AG04450 (cell line): ENCODE measurements around the gene TRIM44. TPM values are rescaled to one million over a fixed set of nuclear protein-coding genes. Genes with fewer than 3 reads are reported as not detected.
"Not testable (repeated sequence)": the region's sequence is repeated elsewhere in the genome, so short reads cannot be mapped to it uniquely, and the experiment has no call there.

Experiments
- CTCF ChIA-PET: fragments of 300-600, 350-600 bp; formaldehyde crosslinking; extraction: SDS; loops from one replicate; lab custom pipeline; 2022; ENCODE audit warnings: antibody characterized with exemption, inconsistent platforms; lab: Charles Lee
- POLR2A ChIA-PET: fragments of 350-600 bp; formaldehyde crosslinking; extraction: SDS; loops from one replicate; lab custom pipeline; 2021; ENCODE audit warnings: antibody characterized with exemption, inconsistent platforms; lab: Yijun Ruan, JAX
- DNase-seq: peaks from one replicate; pipeline ENCODE4 v3.0.0-alpha.2; 2011; ENCODE audit warnings: low read depth, low spot score
- H3K27ac ChIP-seq: one replicate; pipeline ENCODE4 v1.5.1; 2012; ENCODE audit warnings: low read depth, low read length, control low read depth
- H3K27me3 ChIP-seq: one replicate; pipeline ENCODE4 v1.6.0; 2012; ENCODE audit warnings: low read length; ENCODE audit not compliant: control insufficient read depth, insufficient read depth
- H3K4me3 ChIP-seq: 2 replicates; pipeline ENCODE4 v1.5.1; 2011; ENCODE audit warnings: mild to moderate bottlenecking, low read depth, low read length, control low read depth
- H3K9me3 ChIP-seq: 2 replicates; pipeline ENCODE4 v1.5.1; 2012; ENCODE audit warnings: low read length; ENCODE audit not compliant: control insufficient read depth, insufficient read depth
- CTCF ChIP-seq: IDR thresholded peaks from 2 replicates; pipeline ENCODE4 v1.5.1; 2011; ENCODE audit warnings: low read depth, low read length, control low read depth, inconsistent platforms
- polyA plus RNA-seq: library from polyadenylated mRNA; depleted of rRNA; stranded (reverse); fragments of >200 nt; gene quantifications from 2 replicates; pipeline ENCODE4 v1.2.3, GENCODE V29; 2011

Gene TRIM44
- polyA plus RNA-seq, 1 experiment: 70.7 TPM

GRCh38 chr11:35751664-35752061 lies 89.1 kb downstream of the TRIM44 start:
- no peaks in the 10 kb centered on the region for H3K27me3 ChIP-seq
- no peak for DNase-seq
- H3K4me3 ChIP-seq: no peak overlapping the region
- H3K9me3 ChIP-seq: no peaks in the 10 kb centered on the region
- POLR2A ChIA-PET: no interaction called here
- TF ChIP-seq CTCF: no peak
- CTCF ChIA-PET: no interaction called here
- no peak overlapping the region for H3K27ac ChIP-seq

- no peak overlapping the region for H3K4me3 ChIP-seq
- DNase-seq: no peak
- ChIA-PET CTCF (no interaction called here), POLR2A (no interaction called here)
- no peak overlapping the region for H3K27ac ChIP-seq
- TF ChIP-seq CTCF: no peak
- H3K9me3 ChIP-seq: no peaks in the 10 kb centered on the region
- no peaks in the 10 kb centered on the region for H3K27me3 ChIP-seq
These were observed 89.5 kb downstream of the TRIM44 start for GRCh38 chr11:35752115-35752514.

GRCh38 chr11:35753573-35753972 lies 91.0 kb downstream of the TRIM44 start:
- H3K9me3 ChIP-seq, H3K27me3 ChIP-seq, POLR2A ChIA-PET, H3K4me3 ChIP-seq, DNase-seq, H3K27ac ChIP-seq: not testable (repeated sequence)
- CTCF ChIA-PET: interaction anchor here (0.7 kb wide), 1 partner anchor 109 kb away, joined by 6 read pairs; no protein-coding TSS in a partner anchor

DNA sequence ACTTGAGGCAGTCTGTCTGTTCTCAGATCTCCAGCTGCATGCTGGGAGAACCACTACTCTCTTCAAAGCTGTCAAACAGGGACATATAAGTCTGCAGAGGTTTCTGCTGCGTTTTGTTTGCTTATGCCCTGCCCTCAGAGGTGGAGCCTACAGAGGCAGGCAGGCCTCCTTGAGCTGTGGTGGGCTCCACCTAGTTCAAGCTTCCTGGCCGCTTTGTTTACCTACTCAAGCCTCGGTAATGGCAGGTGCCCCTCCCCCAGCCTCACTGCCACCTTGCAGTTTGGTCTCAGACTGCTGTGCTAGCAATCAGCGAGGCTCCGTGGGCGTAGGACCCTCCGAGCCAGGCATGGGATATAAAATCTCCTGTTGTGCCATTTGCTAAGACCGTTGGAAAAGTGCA lies 97.4 kb downstream of the TRIM44 start:
- H3K9me3 ChIP-seq, CTCF ChIA-PET, DNase-seq, H3K27ac ChIP-seq, H3K27me3 ChIP-seq, POLR2A ChIA-PET, H3K4me3 ChIP-seq: not testable (repeated sequence)

GRCh38 chr11:35761899-35762298 lies 99.3 kb downstream of the TRIM44 start:
- no peak for DNase-seq
- ChIA-PET POLR2A (no interaction called here), CTCF (interaction anchor here (1.7 kb wide), 1 partner anchor 60 kb away, joined by 5 read pairs; no protein-coding TSS in a partner anchor)
- TF ChIP-seq CTCF: no peak
- Histone ChIP-seq H3K27me3 (no peaks in the 10 kb centered on the region), H3K9me3 (no peaks in the 10 kb centered on the region), H3K4me3 (no peak overlapping the region), H3K27ac (no peak overlapping the region)

DNA sequence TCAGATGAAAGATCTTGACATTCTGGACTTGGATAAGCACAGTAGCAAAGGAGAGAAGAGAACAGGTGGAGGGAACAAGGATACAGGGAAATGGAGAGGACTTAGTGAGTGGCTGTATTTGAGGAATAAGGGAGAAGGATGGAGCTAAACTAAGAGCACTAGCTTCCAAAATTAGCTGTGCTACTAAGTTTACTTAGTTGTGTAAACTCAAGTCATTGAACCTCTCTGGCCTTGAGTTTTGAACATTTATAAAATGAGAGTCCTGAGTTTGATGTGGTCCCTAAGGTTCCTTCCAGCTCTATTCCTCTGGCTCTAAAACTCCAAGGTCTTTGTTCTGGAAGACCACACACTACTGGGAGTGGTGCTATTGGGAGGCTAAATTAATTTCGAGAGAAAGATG lies 100.7 kb downstream of the TRIM44 start:
- ChIA-PET CTCF (interaction anchor here (0.6 to 1.7 kb wide), 2 partner anchors 59 to 497 kb away, joined by 3 to 5 read pairs; no protein-coding TSS in a partner anchor), POLR2A (no interaction called here)
- H3K27ac ChIP-seq: no peak overlapping the region
- TF ChIP-seq CTCF: no peak
- no peaks in the 10 kb centered on the region for H3K9me3 ChIP-seq
- H3K4me3 ChIP-seq: no peak overlapping the region
- no peak for DNase-seq
- H3K27me3 ChIP-seq: no peaks in the 10 kb centered on the region
